ENCODE results near the gene ETHE1. TPM values are rescaled to one million over a fixed set of nuclear protein-coding genes. Genes with fewer than 3 reads are reported as not detected.

Gene ETHE1, protein sequence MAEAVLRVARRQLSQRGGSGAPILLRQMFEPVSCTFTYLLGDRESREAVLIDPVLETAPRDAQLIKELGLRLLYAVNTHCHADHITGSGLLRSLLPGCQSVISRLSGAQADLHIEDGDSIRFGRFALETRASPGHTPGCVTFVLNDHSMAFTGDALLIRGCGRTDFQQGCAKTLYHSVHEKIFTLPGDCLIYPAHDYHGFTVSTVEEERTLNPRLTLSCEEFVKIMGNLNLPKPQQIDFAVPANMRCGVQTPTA
- total RNA-seq (2014; rRNA removed; shearing (Covaris generic); ENCODE audit: low replicate concordance): 206 and 293 TPM in 2 replicates

DNA sequence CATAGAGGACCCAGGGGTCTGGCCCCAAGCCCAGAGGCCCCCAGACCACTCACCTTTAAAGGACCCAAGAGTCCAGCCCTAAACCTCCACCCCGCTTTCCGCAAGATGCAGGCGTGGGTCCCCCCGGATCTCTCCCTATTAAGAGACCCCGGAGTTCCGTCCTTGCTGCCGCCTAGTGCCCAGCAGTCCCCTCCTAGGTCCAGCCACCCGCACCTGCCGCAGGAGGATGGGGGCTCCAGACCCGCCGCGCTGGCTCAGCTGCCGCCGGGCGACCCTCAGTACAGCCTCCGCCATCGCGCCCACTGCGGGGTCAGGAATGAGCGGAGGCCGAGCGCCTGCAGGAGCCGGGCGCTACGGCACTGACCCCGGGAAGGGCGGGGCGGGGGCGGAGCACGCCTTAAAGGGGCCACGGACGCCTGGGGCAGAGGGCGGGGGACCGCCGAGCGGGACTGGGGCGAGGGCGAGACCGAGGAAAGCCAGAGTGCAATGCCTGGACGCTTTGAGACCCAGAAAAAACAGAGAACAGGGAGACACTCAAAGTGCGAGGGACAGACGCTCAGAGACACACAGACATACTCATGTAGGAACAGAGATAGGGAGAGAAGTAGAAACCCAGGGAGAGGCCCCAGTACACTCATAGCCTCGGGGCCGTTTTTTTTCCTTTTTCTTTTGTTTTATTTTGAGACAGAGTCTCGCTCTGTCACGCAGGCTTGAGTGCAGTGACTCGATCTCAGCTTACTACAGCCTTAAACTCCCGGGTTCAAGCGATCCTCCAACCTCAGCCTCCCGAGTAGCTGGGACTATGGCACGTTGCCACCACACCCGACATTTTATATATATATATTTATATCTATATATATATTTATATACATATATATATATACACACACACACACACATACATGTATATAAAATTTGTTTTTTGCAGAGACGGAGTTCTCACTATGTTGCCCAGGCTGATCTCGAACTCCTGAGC, at the start of gene ETHE1:
Gene ETHE1 (minus strand): TSS at position 318 of the 976 bp plus-strand sequence. CDS start 24 bp downstream, at position 294.
- in situ Hi-C loops (cut with HindIII; ENCODE audit: low pct_unique_long_range_greater_than_20kb, low sequenced_read_pairs): loop anchor here (25.0 kb wide), 1 partner anchor 90 kb away; no protein-coding TSS in a partner anchor
- peak; percentile 85 for DNase-seq (ENCODE audit: low read depth)

DNA sequence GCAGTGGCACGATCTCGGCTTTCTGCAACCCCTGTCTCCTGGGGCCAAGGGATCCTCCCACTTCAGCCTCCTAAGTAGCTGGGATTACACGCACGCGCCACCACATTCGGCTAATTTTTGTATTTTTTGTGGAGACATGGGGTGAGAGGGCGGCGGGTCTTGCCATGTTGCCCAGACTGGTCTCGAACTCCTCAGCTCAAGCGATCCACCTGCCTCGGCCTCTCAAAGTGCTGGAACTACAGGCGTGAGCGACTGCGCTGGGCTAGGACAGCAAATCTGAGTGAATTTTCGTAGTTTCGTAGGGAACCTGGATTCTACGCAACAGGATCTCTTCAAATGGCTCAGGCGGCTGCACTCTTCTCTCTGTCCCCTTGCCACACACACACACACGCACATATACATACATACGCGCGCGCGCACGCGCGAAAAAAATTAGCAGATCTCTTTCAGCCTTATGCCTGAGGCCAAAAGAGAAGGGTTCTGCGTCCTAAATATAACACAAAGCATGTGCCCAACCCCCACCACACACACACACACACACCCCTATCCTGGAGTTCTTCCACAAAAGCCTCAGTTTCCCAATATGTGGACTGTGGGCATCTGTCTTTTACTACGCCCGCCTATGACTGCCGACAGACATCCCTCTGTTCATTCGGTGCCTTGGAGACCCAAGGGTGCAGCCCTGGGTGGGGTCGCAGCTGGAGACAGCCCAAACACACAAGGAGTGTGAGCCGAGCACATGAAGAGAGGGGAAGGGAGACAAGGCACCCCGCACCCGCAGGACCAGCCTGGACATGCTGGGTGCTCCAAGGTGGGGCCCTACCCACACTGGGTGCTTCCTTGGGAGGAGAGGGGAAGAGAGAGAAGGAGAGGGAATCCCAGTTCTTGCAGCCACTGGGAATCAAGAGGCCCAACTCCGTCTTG, 49.2 kb upstream of the ETHE1 start:
- in situ Hi-C loops (cut with HindIII; ENCODE audit: low pct_unique_long_range_greater_than_20kb, low sequenced_read_pairs): no loop called here
- no peak for DNase-seq (ENCODE audit: low read depth)

DNA sequence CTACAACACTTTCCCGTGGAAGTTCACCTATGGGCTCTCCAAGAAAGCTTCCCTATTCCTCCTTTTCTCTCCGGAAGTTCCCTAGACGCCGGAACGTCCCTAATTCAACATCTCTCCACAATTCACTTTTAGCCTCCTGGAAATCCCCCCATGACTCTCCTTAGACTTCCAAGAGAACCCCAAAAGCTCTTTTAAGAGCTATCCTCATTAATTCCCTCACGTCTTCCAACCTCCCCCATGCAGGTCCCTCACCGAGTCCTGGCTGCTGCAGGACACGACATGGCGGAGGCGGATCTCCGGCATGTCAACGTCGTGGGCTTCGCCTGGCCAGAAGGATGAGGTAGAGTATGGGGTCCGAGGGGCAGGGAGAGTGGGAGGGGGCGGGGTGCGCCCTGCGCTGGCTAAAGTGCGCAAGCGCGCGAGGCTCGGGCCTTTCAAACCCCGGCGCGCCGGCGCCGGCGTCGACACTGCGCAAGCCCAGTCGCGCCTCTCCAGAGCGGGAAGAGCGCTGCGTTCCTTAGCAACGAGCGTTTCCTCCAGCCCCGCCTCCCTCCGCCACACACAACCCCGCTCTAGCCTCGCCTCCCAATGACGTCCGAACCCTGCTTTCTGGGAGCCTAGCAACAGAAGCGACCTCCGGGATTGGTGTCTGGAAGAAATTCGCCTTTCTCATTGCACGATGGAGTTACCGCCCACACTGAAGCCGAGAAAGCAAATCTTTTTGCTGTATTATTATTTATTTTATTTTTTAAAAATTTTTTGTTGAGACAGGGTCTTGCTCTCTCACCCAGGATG, 48.4 kb upstream of the ETHE1 start, which contains the start of the genes PINLYP and XRCC1:
Gene PINLYP (plus strand): TSS at position 646 of the 795 bp plus-strand sequence. CDS start 1,391 bp downstream, outside the sequence.
Gene XRCC1 (minus strand): TSS at position 372 of the 795 bp plus-strand sequence. CDS start 69 bp downstream, at position 303.
- in situ Hi-C loops (cut with HindIII; ENCODE audit: low pct_unique_long_range_greater_than_20kb, low sequenced_read_pairs): no loop called here
- DNase-seq (ENCODE audit: low read depth): peak; percentile 99

DNA sequence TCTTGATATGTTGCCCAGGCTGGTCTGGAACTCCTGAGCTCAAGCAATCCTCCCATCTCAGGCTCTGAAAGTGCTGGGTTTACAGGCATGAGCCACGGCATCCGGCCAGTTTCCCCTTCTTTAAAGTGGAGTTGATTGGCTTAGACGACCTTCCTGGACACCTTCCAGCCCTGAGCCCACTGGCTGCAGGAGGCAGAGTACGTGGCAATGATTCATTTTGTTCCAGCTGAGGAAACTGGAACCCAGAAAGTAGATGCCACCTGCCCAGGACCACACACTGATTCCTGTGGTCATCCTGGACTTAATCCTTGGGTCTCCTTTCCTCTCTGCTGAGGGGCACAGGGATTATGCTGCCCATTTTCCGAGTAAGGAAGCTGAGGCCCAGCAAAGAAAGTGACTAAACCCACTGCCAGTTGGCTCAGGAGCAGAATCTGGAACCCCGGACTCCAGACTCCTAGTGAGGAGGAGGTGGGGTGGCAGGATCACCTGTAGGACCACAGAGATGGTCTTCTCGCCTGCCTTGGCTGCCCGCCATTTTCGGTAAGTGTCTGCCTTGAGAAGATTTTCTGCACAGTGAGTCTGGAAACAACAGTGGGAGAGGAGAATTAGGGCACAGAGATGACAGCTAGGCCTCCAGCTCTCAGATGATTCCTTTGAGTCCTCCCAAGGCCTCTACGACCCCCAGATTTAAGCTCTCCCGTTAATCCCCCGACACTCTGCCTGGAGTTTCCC, 47.6 kb upstream of the ETHE1 start:
- DNase-seq (ENCODE audit: low read depth): peak; percentile 60
- in situ Hi-C loops (cut with HindIII; ENCODE audit: low pct_unique_long_range_greater_than_20kb, low sequenced_read_pairs): no loop called here

DNA sequence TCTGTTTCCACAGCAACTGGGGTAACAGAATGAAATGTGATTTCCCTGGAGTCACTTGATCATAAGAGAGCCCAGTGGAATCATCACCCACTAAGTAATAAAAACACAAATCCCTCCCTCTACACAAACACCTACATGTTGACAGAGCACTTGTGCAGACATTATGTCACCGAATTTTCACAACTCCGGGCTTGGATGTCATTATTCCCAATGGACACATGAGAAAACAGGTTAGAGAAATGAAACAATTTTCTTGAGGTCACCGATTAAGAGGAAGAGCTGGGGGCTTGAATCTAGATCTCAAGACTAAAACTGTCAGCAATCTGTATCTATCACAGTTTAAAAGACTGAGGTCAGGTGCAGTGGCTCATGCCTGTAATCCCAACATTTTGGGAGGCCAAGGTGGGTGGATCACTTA, 45.2 kb upstream of the ETHE1 start:
- in situ Hi-C loops (cut with HindIII; ENCODE audit: low pct_unique_long_range_greater_than_20kb, low sequenced_read_pairs): no loop called here
- DNase-seq (ENCODE audit: low read depth): peak; percentile 84

DNA sequence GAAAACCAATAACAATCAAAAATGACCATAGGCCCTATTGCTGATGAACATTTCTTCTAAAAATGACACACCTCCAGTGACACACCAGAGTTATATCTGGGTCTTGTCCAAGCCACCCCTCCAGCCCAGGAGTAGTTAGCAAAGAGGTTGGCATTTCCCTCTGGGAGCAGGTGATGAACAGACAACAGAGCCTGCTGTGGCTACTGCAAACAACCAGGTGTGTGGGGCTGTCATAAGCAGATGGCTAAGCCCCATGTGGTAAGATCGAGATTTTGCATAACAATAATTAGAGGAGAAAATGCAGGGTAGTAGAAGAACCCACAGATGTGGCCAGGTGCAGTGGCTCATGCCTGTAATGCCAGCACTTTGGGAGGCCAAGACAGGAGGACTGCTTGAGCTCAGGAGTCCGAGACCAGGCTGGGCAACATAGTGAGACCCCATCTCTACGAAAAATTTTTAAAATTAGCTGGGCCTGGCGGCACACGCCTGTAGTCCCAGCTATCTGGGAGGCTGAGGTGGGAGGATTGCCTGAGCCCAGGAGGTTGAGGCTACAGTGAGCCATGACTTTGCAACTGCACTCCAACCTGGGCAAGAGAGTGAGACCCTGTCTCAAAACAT, 43.3 kb upstream of the ETHE1 start:
- DNase-seq (ENCODE audit: low read depth): no peak
- in situ Hi-C loops (cut with HindIII; ENCODE audit: low pct_unique_long_range_greater_than_20kb, low sequenced_read_pairs): no loop called here

DNA sequence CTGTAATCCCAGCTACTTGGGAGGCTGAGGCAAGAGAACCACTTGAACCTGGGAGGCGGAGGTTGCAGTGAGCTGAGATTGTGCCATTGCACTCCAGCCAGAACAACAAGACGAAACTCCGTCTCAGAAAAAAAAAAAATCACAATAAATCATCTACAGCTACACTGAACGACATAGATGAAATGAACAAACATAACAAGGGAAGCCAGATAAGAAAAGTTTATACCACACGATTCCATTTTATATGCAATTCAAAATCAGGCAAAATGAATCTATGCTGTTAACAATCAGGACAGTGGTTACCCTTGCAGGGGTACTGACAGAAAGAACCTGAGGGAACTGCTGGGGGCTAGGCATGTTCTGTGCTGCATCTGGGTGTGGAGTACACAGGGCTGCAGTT, 42.7 kb upstream of the ETHE1 start:
- no peak for DNase-seq (ENCODE audit: low read depth)

DNA sequence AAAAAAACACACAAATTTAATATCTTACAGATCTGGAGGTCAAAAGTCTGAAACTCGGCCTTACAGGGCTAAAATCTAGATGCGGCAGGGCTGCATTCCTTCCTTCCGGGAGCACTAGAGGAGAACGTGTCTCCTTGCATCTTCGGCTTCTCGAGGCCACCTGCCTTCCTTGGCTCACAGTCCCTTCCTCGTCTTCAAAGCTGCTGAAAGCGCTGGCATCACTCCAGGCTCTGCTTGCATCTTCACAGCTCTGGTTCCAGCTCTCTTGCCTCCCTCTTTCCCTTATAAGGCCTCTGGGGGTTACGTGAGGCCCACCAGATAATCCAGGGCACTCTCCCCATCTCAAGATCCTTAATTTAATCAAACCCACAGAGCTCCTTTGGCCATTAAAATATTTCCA, 37.8 kb upstream of the ETHE1 start:
- in situ Hi-C loops (cut with HindIII; ENCODE audit: low pct_unique_long_range_greater_than_20kb, low sequenced_read_pairs): no loop called here
- DNase-seq (ENCODE audit: low read depth): no peak

More for the DNA sequence above, 42.7 kb upstream of the ETHE1 start:
- in situ Hi-C loops (cut with HindIII; ENCODE audit: low pct_unique_long_range_greater_than_20kb, low sequenced_read_pairs): no loop called here

DNA sequence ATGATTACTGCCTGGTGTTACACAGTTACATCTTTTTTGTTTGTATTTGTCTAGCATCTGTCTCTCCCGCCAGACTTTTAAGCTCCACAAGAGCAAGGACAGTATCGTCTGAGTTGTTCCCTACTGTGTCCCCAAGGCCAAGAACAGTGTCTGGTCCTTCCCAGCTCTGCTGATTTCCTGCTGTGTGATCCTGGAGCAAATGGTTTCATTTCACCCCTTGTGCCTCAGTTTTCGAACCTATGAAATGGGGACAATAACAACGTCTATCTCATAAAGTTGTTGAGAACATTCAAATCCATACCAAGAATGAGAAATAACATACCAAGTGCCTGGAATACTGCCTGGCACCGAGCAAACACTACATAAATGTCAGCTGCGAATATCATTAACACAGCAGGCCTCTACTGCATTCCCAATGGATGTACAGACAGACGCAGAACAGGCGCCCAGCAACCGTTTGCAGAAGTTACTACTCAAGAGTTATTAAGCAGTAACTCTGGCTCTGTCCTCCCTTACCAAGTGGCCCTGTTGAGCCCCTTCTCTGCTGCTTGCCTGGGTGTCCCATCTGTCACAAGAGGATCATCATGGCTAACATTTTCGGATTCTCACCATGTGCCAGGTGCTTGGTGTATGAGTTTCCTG, 36.9 kb upstream of the ETHE1 start:
- in situ Hi-C loops (cut with HindIII; ENCODE audit: low pct_unique_long_range_greater_than_20kb, low sequenced_read_pairs): no loop called here
- DNase-seq (ENCODE audit: low read depth): no peak

DNA sequence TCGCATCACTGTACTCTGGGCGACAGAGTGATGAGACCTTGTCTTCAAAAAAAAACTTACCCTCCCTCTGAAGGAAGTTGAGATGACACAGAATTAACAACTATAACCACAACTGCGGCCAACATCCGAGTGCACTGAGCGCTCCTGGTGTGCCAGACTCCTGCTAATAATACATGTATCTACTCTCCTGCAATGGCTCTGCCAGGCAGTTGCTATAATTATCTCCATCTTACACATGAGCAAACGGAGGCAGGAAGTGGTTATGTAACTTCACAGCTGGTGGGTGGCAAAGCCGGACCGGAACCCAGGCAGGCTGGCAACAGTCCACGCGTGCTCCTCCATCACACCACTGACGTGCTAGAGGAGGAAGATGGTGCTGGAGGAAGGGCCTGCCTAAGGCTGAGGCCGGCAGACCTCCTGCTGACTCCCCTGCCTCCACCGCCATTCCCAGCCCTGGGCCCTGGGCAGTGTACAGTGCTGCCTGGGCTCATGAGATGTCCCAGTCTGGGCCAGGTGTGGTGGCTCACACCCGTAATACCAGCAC, 35.8 kb upstream of the ETHE1 start:
- in situ Hi-C loops (cut with HindIII; ENCODE audit: low pct_unique_long_range_greater_than_20kb, low sequenced_read_pairs): no loop called here
- peak; percentile 70 for DNase-seq (ENCODE audit: low read depth)

DNA sequence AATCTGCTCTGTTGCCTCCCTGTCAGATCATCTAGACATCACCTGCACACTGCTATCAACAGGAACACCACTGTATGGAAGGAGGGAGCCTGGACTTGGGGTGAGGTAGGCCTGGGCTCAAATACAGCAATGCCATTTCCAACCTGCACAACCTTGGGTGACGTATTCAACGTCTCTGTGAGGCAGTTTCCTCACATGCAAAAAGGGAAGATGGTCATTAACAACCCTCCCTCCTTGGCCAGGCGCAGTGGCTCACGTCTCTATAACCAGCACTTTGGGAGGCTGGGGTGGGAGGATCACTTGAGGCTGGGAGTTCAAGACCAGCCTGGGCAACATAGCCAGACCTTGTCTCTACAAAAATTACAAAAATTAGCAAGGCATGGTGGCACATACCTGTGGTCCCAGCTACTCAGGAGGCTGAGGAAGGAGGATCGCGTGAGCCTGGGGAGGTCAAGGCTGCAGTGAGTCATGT, 35.3 kb upstream of the ETHE1 start:
- in situ Hi-C loops (cut with HindIII; ENCODE audit: low pct_unique_long_range_greater_than_20kb, low sequenced_read_pairs): no loop called here
- no peak for DNase-seq (ENCODE audit: low read depth)

DNA sequence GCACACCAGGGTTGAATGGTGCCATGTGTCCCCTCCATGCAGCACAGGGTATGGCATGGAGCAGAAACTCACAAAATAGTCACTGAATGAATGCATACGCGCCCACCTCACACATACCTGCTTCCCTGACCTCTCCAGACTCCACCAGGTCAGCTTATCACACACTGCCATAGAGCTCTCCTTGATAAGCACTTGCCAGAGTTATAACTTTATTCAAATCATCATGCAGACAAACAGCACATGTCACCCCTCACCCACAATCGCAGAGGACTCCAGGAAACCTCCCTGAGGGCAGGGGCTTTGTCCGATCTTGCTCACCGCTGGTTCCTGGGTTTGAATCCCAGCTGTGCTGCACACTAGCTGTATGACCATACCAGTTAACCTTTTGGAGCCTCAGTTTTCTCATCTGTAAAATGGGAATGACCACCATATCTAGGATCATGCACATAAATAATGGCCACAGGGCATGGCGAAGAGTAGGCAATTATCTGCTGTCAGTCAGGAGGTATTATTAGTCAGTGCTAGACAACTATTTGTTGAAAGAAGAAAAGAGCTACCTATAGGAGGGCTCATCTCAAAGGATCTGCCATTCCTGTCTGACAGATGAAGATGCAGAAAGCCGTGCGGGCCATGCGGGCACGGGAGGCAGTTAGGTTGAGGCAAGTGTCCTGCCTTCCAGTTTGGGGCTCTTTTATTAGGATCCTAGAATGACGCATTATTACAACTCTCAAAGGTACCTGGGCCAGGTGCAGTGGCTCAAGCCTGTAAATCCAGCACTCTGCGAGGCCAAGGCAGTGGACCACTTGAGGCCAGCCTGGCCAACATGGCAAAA, 34.4 kb upstream of the ETHE1 start:
- no peak for DNase-seq (ENCODE audit: low read depth)
- in situ Hi-C loops (cut with HindIII; ENCODE audit: low pct_unique_long_range_greater_than_20kb, low sequenced_read_pairs): no loop called here

DNA sequence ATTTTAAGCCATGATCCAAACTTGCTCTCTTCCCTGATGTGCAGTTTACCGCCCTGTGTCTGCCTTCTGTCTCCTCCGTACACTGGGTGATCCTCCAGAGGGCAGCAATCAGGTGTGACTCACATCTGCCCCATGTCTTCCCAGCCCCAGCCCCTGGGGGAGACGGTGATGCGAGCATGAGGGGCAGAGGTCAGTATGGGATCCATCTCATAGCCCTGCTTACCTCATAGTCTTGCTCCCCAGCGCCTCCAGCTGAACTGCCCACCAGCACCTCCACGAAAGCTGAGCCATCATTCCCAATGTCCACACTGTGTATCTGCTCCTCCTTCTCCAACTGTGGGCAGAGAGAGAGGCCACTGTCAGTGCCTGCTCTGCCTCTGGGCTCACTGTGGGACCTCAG, 33.7 kb upstream of the ETHE1 start:
- DNase-seq (ENCODE audit: low read depth): peak; percentile 42
- in situ Hi-C loops (cut with HindIII; ENCODE audit: low pct_unique_long_range_greater_than_20kb, low sequenced_read_pairs): no loop called here

DNA sequence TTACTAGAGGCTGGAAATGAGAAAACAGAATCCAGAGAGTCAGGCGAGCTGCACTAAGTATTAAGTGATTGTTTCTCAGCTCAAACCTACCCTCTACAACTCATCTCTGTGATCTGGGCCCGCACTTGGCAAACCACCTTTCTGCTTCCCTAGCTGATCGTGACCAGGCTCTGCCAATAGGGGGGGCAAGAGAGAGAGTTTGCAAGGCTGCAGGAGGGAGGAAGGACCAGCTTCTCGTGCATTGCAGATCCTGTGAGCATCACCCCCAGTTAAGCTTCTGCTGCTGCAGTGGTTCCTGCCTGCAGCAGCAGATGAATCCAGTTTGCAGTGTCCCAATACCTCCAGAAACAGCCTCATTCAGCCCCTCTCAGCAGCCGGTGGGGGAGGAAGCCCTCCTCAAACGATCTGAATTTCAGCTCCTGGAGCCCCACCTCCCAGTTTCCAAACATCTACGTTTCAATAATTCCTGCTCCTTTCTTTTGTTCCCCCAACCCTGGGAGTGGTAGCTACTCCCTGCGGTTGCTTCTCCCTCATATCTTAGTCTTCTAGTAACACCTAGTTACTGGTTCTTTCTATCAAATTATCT, 28.3 kb upstream of the ETHE1 start:
- in situ Hi-C loops (cut with HindIII; ENCODE audit: low pct_unique_long_range_greater_than_20kb, low sequenced_read_pairs): no loop called here
- DNase-seq (ENCODE audit: low read depth): peak; percentile 67

Measured in Caki2 (cell line).